GM18498 (cell line): ENCODE data around the gene XRCC6.
"Not testable (repeated sequence)": the region's sequence is repeated elsewhere in the genome, so short reads cannot be mapped to it uniquely, and the experiment has no call there.

Experiments used
- ATAC-seq: cut with Tn5 transposase; IDR thresholded peaks from one replicate; pipeline ENCODE4 v1.9.1; 2021; ENCODE audit warnings: mild to moderate bottlenecking, moderate library complexity; ENCODE audit not compliant: unreplicated experiment

Gene XRCC6

GRCh38 chr22:41598081-41598480 lies 23.0 kb upstream of the XRCC6 start:
- ATAC-seq: no peak

GRCh38 chr22:41598891-41599635 lies 22.0 kb upstream of the XRCC6 start:
- no peak for ATAC-seq

- ATAC-seq: no peak
Measured at GRCh38 chr22:41600976-41601375, 20.1 kb upstream of the XRCC6 start.

- ATAC-seq: peak; percentile 79
Measured at GRCh38 chr22:41603873-41604332, 17.2 kb upstream of the XRCC6 start.

GRCh38 chr22:41608386-41608785 lies 12.7 kb upstream of the XRCC6 start:
- no peak for ATAC-seq

GRCh38 chr22:41612603-41613306 lies 8.3 kb upstream of the XRCC6 start:
- no peak for ATAC-seq

GRCh38 chr22:41613456-41613855 lies 7.6 kb upstream of the XRCC6 start:
- no peak for ATAC-seq

GRCh38 chr22:41619979-41620588 lies 1.0 kb upstream of the XRCC6 start:
- ATAC-seq: peak; percentile 14

GRCh38 chr22:41620589-41621098 lies 451 bp upstream of the XRCC6 start, which contains the start of gene DESI1:
DESI1 (minus strand) TSS chr22:41621043; CDS start chr22:41620839, 204 bp downstream.
- no peak for ATAC-seq

GRCh38 chr22:41621911-41622179 lies 750 bp downstream of the XRCC6 start:
- no peak for ATAC-seq

GRCh38 chr22:41625577-41625976 lies 4.5 kb downstream of the XRCC6 start:
- no peak for ATAC-seq

GRCh38 chr22:41631115-41631514 lies 10.0 kb downstream of the XRCC6 start:
- ATAC-seq: not testable (repeated sequence)

- ATAC-seq: not testable (repeated sequence)
Measured at GRCh38 chr22:41631615-41632014, 10.5 kb downstream of the XRCC6 start.

- ATAC-seq: not testable (repeated sequence)
Measured at GRCh38 chr22:41634610-41635009, 13.5 kb downstream of the XRCC6 start.

GRCh38 chr22:41636467-41636866 lies 15.4 kb downstream of the XRCC6 start:
- ATAC-seq: no peak

- not testable (repeated sequence) for ATAC-seq
Measured at GRCh38 chr22:41637623-41638022, 16.5 kb downstream of the XRCC6 start.

- ATAC-seq: no peak
Measured at GRCh38 chr22:41638124-41638523, 17.0 kb downstream of the XRCC6 start.

GRCh38 chr22:41638748-41639147 lies 17.7 kb downstream of the XRCC6 start:
- no peak for ATAC-seq

- no peak for ATAC-seq
Measured at GRCh38 chr22:41641854-41642253, 20.8 kb downstream of the XRCC6 start.

- ATAC-seq: no peak
Measured at GRCh38 chr22:41642331-41643110, 21.4 kb downstream of the XRCC6 start.

GRCh38 chr22:41647771-41648170 lies 26.7 kb downstream of the XRCC6 start:
- no peak for ATAC-seq
